A673 (cell line): Measurements from ENCODE around the gene CFAP20DC. TPM values are rescaled to one million over a fixed set of nuclear protein-coding genes. Genes with fewer than 3 reads are reported as not detected.

Experiments used
- BruUV-seq: library from RNA; stranded (reverse); fragments of 400-500 nt; replicated peaks from 2 replicates; lab custom pipeline; 2021; lab: Mats Ljungman, UMichigan
- CTCF ChIA-PET: fragments of 300-600 bp; sonication (Branson Sonifier 250); formaldehyde crosslinking; loops from one replicate; lab custom pipeline; 2022; ENCODE audit warnings: antibody characterized with exemption; lab: Charles Lee
- POLR2A ChIA-PET: fragments of 300-600 bp; sonication (Branson Sonifier 250); formaldehyde crosslinking; loops from one replicate; lab custom pipeline; 2022; ENCODE audit warnings: antibody characterized with exemption; ENCODE audit not compliant: low non-redundant PET; lab: Charles Lee
- DNase-seq: peaks from one replicate; pipeline ENCODE4 v3.0.0-alpha.2; 2015; ENCODE audit warnings: low spot score
- H3K27ac ChIP-seq: fragments of 200-600 bp; sonication (generic); 2 replicates; pipeline ENCODE4 v1.5.1; 2016; ENCODE audit warnings: mixed run types, low read depth, mild to moderate bottlenecking, mixed read lengths, antibody characterized with exemption, low read length; ENCODE audit not compliant: poor library complexity, severe bottlenecking
- H3K27me3 ChIP-seq: fragments of 200-600 bp; sonication (generic); replicated peaks from 2 replicates; pipeline ENCODE4 v1.6.1; 2017; ENCODE audit warnings: mixed run types, low read depth, mild to moderate bottlenecking, mixed read lengths, antibody characterized with exemption, low read length; ENCODE audit not compliant: insufficient read depth, poor library complexity
- H3K36me3 ChIP-seq: fragments of 200-600 bp; sonication (generic); 2 replicates; pipeline ENCODE4 v1.6.1; 2016; ENCODE audit warnings: mixed run types, mild to moderate bottlenecking, mixed read lengths, antibody characterized with exemption, low read length; ENCODE audit not compliant: insufficient read depth, poor library complexity, severe bottlenecking
- H3K4me1 ChIP-seq: fragments of 200-600 bp; sonication (generic); 2 replicates; pipeline ENCODE4 v1.6.1; 2017; ENCODE audit warnings: mixed run types, mild to moderate bottlenecking, mixed read lengths, antibody characterized with exemption, low read length; ENCODE audit not compliant: insufficient read depth, poor library complexity, severe bottlenecking
- H3K4me3 ChIP-seq: fragments of 200-600 bp; sonication (generic); 2 replicates; pipeline ENCODE4 v1.5.1; 2016; ENCODE audit warnings: low read depth, mixed run types, mild to moderate bottlenecking, mixed read lengths, low read length; ENCODE audit not compliant: poor library complexity, severe bottlenecking
- H3K9me3 ChIP-seq: fragments of 200-600 bp; sonication (generic); 2 replicates; pipeline ENCODE4 v1.6.1; 2016; ENCODE audit warnings: mixed run types, low read depth, mild to moderate bottlenecking, mixed read lengths, antibody characterized with exemption, low read length; ENCODE audit not compliant: poor library complexity, severe bottlenecking
- EZH2 ChIP-seq: fragments of 200-600 bp; sonication (generic); IDR thresholded peaks from 2 replicates; pipeline ENCODE4 v1.6.1; 2017; ENCODE audit warnings: borderline replicate concordance, low read depth, mild to moderate bottlenecking, mixed read lengths, antibody characterized with exemption, low read length; ENCODE audit not compliant: poor library complexity, severe bottlenecking
- intact Hi-C: fragments of 100-400 bp; cut with micrococcal nuclease; formaldehyde crosslinking; loops from one replicate; pipeline ENCODE4 v1.10.0; 2022; ENCODE audit not compliant: unreplicated experiment
- total RNA-seq: library from RNA; stranded (reverse); gene quantifications from 2 replicates; pipeline ENCODE4 v1.2.3, GENCODE V29; 2021
- TF ChIP-seq, protein P1 (sequence below): fragments of 300-800, 200-600 bp; sonication (generic); conservative IDR thresholded peaks from 2 replicates; pipeline ENCODE4 v1.5.1; 2017; ENCODE audit warnings: low read depth, mild to moderate bottlenecking, antibody characterized with exemption, low read length, moderate library complexity, mixed read lengths

Gene CFAP20DC
- total RNA-seq, 1 experiment from 2014 or later, result 1.3 TPM

DNA sequence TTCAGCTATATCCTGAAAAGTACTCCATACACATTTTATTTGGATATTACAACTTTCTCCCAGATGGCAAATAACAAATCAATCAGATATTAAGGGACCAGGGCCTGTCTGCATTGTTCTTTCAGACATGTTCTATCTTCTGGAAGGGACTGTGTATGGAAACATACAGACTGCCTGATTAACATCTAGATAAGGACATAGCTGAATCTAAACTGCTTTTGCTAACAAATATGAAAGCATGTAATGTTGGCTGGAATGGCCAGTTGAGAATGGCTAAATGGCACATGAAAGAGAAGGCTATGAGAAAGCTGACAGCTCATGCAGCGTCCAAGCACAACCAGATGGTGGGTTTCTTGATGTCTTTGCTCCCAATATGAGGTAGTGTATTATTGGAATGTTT, 149.4 kb downstream of the CFAP20DC start:
- no peak for DNase-seq
- ChIA-PET POLR2A (no interaction called here), CTCF (no interaction called here)
- Histone ChIP-seq H3K4me3 (no peak overlapping the region), H3K36me3 (no peaks in the 10 kb centered on the region), H3K27me3 (no peaks in the 10 kb centered on the region), H3K27ac (no peak overlapping the region), H3K9me3 (no peaks in the 10 kb centered on the region), H3K4me1 (no peaks in the 10 kb centered on the region)
- no TSS peak for BruUV-seq
- TF ChIP-seq, protein P1, sequence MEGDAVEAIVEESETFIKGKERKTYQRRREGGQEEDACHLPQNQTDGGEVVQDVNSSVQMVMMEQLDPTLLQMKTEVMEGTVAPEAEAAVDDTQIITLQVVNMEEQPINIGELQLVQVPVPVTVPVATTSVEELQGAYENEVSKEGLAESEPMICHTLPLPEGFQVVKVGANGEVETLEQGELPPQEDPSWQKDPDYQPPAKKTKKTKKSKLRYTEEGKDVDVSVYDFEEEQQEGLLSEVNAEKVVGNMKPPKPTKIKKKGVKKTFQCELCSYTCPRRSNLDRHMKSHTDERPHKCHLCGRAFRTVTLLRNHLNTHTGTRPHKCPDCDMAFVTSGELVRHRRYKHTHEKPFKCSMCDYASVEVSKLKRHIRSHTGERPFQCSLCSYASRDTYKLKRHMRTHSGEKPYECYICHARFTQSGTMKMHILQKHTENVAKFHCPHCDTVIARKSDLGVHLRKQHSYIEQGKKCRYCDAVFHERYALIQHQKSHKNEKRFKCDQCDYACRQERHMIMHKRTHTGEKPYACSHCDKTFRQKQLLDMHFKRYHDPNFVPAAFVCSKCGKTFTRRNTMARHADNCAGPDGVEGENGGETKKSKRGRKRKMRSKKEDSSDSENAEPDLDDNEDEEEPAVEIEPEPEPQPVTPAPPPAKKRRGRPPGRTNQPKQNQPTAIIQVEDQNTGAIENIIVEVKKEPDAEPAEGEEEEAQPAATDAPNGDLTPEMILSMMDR, result no peak
- TF ChIP-seq EZH2, result no peak
- intact Hi-C loops, result no loop called here

DNA sequence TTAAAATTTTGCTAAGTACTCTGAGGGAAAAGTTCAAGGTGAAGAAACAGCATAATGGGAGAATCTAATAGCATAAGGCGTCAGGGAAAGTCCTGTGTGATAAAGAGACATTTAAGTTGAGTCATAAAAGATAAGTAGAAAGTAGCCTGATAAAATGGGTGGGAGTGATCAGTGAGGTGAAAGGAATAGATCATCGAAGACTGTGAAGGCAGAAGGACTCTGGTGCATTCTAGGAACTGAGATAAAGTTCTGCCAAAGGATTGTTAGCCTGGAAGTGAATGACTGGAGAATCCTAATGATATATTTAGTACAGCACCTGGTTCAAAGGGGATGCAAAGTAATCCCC, 149.9 kb downstream of the CFAP20DC start:
- Histone ChIP-seq H3K27me3 (no peaks in the 10 kb centered on the region), H3K36me3 (no peaks in the 10 kb centered on the region), H3K27ac (no peak overlapping the region), H3K4me1 (no peaks in the 10 kb centered on the region), H3K9me3 (no peaks in the 10 kb centered on the region), H3K4me3 (no peak overlapping the region)
- ChIA-PET POLR2A (no interaction called here), CTCF (no interaction called here)
- BruUV-seq, result no TSS peak
- no peak for DNase-seq
- TF ChIP-seq, protein P1, result no peak
- TF ChIP-seq EZH2, result no peak
- intact Hi-C loops, result no loop called here

DNA sequence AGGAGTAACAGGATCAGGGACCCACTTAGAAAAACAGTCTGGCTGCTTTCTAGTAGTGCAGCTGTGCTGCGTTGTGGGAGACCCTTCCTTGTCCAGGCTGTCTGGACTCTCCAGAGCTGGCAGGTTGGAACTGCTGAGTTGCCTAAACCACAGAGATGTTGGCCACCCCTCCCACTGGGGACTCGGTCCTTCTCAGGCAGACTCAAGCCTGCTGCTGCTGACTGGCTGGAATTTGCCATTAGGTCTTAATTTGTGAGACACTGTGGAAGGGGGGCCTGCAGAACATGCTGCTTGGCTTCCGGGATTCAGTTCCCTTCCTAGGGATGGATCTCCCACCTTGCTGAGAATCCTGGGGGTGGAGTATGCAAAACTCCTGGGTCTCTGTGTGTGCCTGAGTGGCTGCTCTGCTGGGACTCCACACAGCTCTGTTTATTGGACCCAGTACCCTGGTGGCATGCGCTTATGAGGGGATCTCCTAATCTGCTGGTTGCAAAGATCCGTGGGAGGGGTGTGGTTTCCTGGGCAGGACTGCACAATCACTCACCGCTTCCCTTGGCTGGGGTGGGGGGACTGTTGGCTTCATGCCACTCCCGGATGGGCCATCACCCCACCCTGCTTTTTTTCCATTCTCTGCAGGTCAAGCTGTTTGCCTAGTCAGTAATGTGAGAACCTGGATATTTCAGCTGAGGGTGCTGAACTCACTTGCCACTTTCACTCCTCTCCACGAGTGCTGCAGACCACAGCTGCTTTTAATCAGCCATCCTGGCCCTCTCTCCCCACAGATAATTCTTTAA, 150.5 kb downstream of the CFAP20DC start:
- no peak overlapping the region for H3K27ac ChIP-seq
- no peaks in the 10 kb centered on the region for H3K4me1 ChIP-seq
- intact Hi-C loops, result no loop called here
- H3K4me3 ChIP-seq, result no peak overlapping the region
- H3K27me3 ChIP-seq, result no peaks in the 10 kb centered on the region
- no peak for TF ChIP-seq EZH2
- TF ChIP-seq, protein P1, result no peak
- POLR2A ChIA-PET, result no interaction called here
- BruUV-seq, result no TSS peak
- no peaks in the 10 kb centered on the region for H3K36me3 ChIP-seq
- H3K9me3 ChIP-seq, result no peaks in the 10 kb centered on the region
- DNase-seq, result no peak
- CTCF ChIA-PET, result no interaction called here
